Neural cell (in vitro differentiated cells): ENCODE data around the gene TXNL4A. TPM values are rescaled to one million over a fixed set of nuclear protein-coding genes. Genes with fewer than 3 reads are reported as not detected.

Source experiments
- H2AFZ ChIP-seq: fragments of 200-600, 300-800 bp; sonication (generic), shearing (Covaris generic); 2 replicates; pipeline ENCODE4 v1.6.0; 2014; ENCODE audit warnings: low read depth, mild to moderate bottlenecking, antibody characterized with exemption, low read length, moderate library complexity
- H3F3A ChIP-seq: fragments of 200-600 bp; shearing (Covaris generic); 2 replicates; pipeline ENCODE4 v1.6.1; 2016; ENCODE audit warnings: mild to moderate bottlenecking, moderate library complexity, mixed read lengths, antibody characterized with exemption, low read length; ENCODE audit not compliant: insufficient read depth, poor library complexity, severe bottlenecking
- H3K27ac ChIP-seq: fragments of 200-600, 300-800 bp; sonication (generic), shearing (Covaris generic); 2 replicates; pipeline ENCODE4 v1.5.1; 2014; ENCODE audit warnings: mild to moderate bottlenecking, low read length, moderate library complexity
- H3K27me3 ChIP-seq: fragments of 300-800, 200-600 bp; sonication (generic), shearing (Covaris generic); 2 replicates; pipeline ENCODE4 v1.6.0; 2014; ENCODE audit warnings: mild to moderate bottlenecking, low read depth, low read length, moderate library complexity; ENCODE audit not compliant: insufficient read depth
- H3K36me3 ChIP-seq: fragments of 300-800, 200-600 bp; sonication (generic), shearing (Covaris generic); 2 replicates; pipeline ENCODE4 v1.5.1; 2014; ENCODE audit warnings: mild to moderate bottlenecking, antibody characterized with exemption, low read length, moderate library complexity; ENCODE audit not compliant: insufficient read depth
- H3K4me2 ChIP-seq: fragments of 300-800, 200-600 bp; sonication (generic), shearing (Covaris generic); 2 replicates; pipeline ENCODE4 v1.6.0; 2014; ENCODE audit warnings: mild to moderate bottlenecking, low read length
- H3K4me3 ChIP-seq: fragments of 300-800, 200-600 bp; sonication (generic), shearing (Covaris generic); 2 replicates; pipeline ENCODE4 v1.5.1; 2014; ENCODE audit warnings: mild to moderate bottlenecking, low read length, moderate library complexity
- H3K79me2 ChIP-seq: fragments of 200-600 bp; shearing (Covaris generic); replicated peaks from 2 replicates; pipeline ENCODE4 v1.6.0; 2014; ENCODE audit warnings: mild to moderate bottlenecking, low read length, moderate library complexity; ENCODE audit not compliant: insufficient read depth
- H3K9ac ChIP-seq: fragments of 300-800, 200-600 bp; sonication (generic), shearing (Covaris generic); 2 replicates; pipeline ENCODE4 v1.6.1; 2016; ENCODE audit warnings: mild to moderate bottlenecking, low read length, mixed read lengths
- H3K9me2 ChIP-seq: fragments of 200-600 bp; shearing (Covaris generic); 2 replicates; pipeline ENCODE4 v1.6.1; 2016; ENCODE audit warnings: mild to moderate bottlenecking, low read length, mixed read lengths; ENCODE audit not compliant: insufficient read depth
- H3K9me3 ChIP-seq: fragments of 200-600, 300-800 bp; sonication (generic), shearing (Covaris generic); 2 replicates; pipeline ENCODE4 v1.6.1; 2016; ENCODE audit warnings: mild to moderate bottlenecking, mixed run types, low read length, moderate library complexity, mixed read lengths
- H4K20me1 ChIP-seq: fragments of 200-600 bp; shearing (Covaris generic); 2 replicates; pipeline ENCODE4 v1.6.1; 2016; ENCODE audit warnings: mild to moderate bottlenecking, mixed run types; ENCODE audit not compliant: insufficient read depth
- EP300 ChIP-seq: fragments of 450-650 bp; conservative IDR thresholded peaks from 2 replicates; pipeline ENCODE4 v1.6.1; 2014; ENCODE audit warnings: antibody characterized with exemption, mild to moderate bottlenecking, moderate library complexity; ENCODE audit not compliant: poor library complexity, severe bottlenecking
- EZH2 ChIP-seq: fragments of 200-600, 300-800 bp; shearing (Covaris generic), sonication (generic); IDR thresholded peaks from 2 replicates; pipeline ENCODE4 v1.6.1; 2014; ENCODE audit warnings: antibody characterized with exemption, low read length, borderline replicate concordance, mild to moderate bottlenecking; ENCODE audit not compliant: insufficient read depth, poor library complexity, severe bottlenecking
- MXI1 ChIP-seq: fragments of 450-650 bp; conservative IDR thresholded peaks from 2 replicates; pipeline ENCODE4 v1.6.1; 2014; ENCODE audit warnings: antibody characterized with exemption, mild to moderate bottlenecking; ENCODE audit not compliant: poor library complexity, severe bottlenecking
- POLR2AphosphoS5 ChIP-seq: IDR thresholded peaks from 2 replicates; pipeline ENCODE4 v1.6.1; 2012
- RAD21 ChIP-seq: fragments of 450-650 bp; conservative IDR thresholded peaks from 2 replicates; pipeline ENCODE4 v1.6.1; 2014; ENCODE audit warnings: antibody characterized with exemption, mild to moderate bottlenecking, moderate library complexity
- SMC3 ChIP-seq: fragments of 450-650 bp; conservative IDR thresholded peaks from 2 replicates; pipeline ENCODE4 v1.6.1; 2014; ENCODE audit warnings: antibody characterized with exemption, mild to moderate bottlenecking, moderate library complexity; ENCODE audit not compliant: poor library complexity
- TAF1 ChIP-seq: IDR thresholded peaks from 2 replicates; pipeline ENCODE4 v1.6.1; 2012; ENCODE audit warnings: low read depth
- polyA plus RNA-seq: library from polyadenylated mRNA; depleted of rRNA; stranded (reverse); fragments of >200 nt; gene quantifications from 2 replicates; pipeline ENCODE4 v1.2.3, GENCODE V29; 2014
- TF ChIP-seq, protein P1 (sequence below): fragments of 450-650 bp; IDR thresholded peaks from 2 replicates; pipeline ENCODE4 v1.5.1; 2014; ENCODE audit warnings: antibody characterized with exemption, mild to moderate bottlenecking, moderate library complexity; ENCODE audit not compliant: poor library complexity, severe bottlenecking
- TF ChIP-seq, protein P2 (sequence below): IDR thresholded peaks from 2 replicates; pipeline ENCODE4 v1.6.1; 2012; ENCODE audit warnings: borderline replicate concordance

Gene TXNL4A
- polyA plus RNA-seq, 1 donor from 2014 or later = 163 TPM

DNA sequence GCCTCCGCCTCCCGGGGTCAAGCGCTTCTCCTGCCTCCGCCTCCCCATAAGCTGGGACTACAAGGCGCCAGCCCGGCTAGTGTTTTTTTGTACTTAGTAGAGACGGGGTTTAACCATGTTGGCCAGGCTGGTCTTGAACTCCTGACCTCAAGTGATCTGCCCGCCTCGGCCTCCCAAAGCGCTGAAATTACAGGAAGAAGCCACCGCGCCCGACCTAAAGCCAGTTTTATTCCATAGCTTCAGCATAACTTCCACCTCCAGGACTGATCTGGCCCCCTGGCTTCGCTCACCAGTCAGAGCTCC is 783 bp upstream of the TXNL4A start:
- TF ChIP-seq POLR2AphosphoS5 (no peak), TAF1 (no peak), SMC3 (no peak), RAD21 (no peak), MXI1 (no peak)
- TF ChIP-seq, protein P1, sequence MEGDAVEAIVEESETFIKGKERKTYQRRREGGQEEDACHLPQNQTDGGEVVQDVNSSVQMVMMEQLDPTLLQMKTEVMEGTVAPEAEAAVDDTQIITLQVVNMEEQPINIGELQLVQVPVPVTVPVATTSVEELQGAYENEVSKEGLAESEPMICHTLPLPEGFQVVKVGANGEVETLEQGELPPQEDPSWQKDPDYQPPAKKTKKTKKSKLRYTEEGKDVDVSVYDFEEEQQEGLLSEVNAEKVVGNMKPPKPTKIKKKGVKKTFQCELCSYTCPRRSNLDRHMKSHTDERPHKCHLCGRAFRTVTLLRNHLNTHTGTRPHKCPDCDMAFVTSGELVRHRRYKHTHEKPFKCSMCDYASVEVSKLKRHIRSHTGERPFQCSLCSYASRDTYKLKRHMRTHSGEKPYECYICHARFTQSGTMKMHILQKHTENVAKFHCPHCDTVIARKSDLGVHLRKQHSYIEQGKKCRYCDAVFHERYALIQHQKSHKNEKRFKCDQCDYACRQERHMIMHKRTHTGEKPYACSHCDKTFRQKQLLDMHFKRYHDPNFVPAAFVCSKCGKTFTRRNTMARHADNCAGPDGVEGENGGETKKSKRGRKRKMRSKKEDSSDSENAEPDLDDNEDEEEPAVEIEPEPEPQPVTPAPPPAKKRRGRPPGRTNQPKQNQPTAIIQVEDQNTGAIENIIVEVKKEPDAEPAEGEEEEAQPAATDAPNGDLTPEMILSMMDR = no peak
- H3K9ac ChIP-seq = peak overlapping the region; percentile 94
- H3K4me3 ChIP-seq = peak overlapping the region; percentile 100
- peak overlapping the region; percentile 80 for H3K4me2 ChIP-seq
- peaks cover 2% of the 10 kb centered on the region for H4K20me1 ChIP-seq
- H3K9me3 ChIP-seq = no peaks in the 10 kb centered on the region
- H3K27me3 ChIP-seq = no peaks in the 10 kb centered on the region
- peaks cover 40% of the 10 kb centered on the region for H3K79me2 ChIP-seq
- H3F3A ChIP-seq = no peaks in the 10 kb centered on the region
- peak overlapping the region; percentile 92 for H3K27ac ChIP-seq
- H3K9me2 ChIP-seq = no peaks in the 10 kb centered on the region
- no peak overlapping the region for H2AFZ ChIP-seq
- H3K36me3 ChIP-seq = no peaks in the 10 kb centered on the region

DNA sequence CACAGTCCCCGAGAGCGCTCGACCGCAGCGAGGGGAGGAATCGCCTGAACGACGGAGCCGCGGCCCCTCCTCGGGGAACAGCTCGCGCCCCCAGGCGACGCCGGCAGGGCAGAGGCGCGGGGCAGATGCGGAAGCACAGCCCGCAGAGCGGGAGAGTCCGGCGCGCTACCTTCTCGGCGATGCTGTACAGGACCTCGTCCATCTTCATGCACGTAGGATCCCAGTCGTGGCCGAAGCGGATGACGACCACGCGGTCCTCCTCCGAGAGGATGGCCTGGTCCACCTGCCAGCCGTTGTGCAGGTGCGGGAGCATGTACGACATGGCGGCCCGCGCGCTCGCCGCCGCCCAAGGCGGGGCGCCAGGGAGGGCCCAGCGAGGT is 302 bp downstream of the TXNL4A start:
- TF ChIP-seq, protein P2, sequence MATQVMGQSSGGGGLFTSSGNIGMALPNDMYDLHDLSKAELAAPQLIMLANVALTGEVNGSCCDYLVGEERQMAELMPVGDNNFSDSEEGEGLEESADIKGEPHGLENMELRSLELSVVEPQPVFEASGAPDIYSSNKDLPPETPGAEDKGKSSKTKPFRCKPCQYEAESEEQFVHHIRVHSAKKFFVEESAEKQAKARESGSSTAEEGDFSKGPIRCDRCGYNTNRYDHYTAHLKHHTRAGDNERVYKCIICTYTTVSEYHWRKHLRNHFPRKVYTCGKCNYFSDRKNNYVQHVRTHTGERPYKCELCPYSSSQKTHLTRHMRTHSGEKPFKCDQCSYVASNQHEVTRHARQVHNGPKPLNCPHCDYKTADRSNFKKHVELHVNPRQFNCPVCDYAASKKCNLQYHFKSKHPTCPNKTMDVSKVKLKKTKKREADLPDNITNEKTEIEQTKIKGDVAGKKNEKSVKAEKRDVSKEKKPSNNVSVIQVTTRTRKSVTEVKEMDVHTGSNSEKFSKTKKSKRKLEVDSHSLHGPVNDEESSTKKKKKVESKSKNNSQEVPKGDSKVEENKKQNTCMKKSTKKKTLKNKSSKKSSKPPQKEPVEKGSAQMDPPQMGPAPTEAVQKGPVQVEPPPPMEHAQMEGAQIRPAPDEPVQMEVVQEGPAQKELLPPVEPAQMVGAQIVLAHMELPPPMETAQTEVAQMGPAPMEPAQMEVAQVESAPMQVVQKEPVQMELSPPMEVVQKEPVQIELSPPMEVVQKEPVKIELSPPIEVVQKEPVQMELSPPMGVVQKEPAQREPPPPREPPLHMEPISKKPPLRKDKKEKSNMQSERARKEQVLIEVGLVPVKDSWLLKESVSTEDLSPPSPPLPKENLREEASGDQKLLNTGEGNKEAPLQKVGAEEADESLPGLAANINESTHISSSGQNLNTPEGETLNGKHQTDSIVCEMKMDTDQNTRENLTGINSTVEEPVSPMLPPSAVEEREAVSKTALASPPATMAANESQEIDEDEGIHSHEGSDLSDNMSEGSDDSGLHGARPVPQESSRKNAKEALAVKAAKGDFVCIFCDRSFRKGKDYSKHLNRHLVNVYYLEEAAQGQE = peak; percentile 45
- TF ChIP-seq MXI1 (peak; percentile 87), EP300 (no peak), POLR2AphosphoS5 (no peak), EZH2 (no peak), TAF1 (no peak), SMC3 (peak; percentile 49), RAD21 (peak; percentile 41)
- TF ChIP-seq, protein P1 = peak; percentile 58
- peak overlapping the region; percentile 92 for H3K27ac ChIP-seq
- no peaks in the 10 kb centered on the region for H3K9me2 ChIP-seq
- H4K20me1 ChIP-seq = peaks cover 4% of the 10 kb centered on the region
- peak overlapping the region; percentile 76 for H3K4me2 ChIP-seq
- H3K9me3 ChIP-seq = no peaks in the 10 kb centered on the region
- H3K4me3 ChIP-seq = peak overlapping the region; percentile 100
- no peaks in the 10 kb centered on the region for H3F3A ChIP-seq
- H2AFZ ChIP-seq = peak overlapping the region; percentile 85
- H3K9ac ChIP-seq = peak overlapping the region; percentile 94
- H3K36me3 ChIP-seq = no peaks in the 10 kb centered on the region
- peaks cover 50% of the 10 kb centered on the region for H3K79me2 ChIP-seq
- H3K27me3 ChIP-seq = no peaks in the 10 kb centered on the region
